NT2/D1 (cell line): ENCODE data around the gene NME7.
"Not testable (repeated sequence)": the region's sequence is repeated elsewhere in the genome, so short reads cannot be mapped to it uniquely, and the experiment has no call there.

ENCODE experiments used
- SUZ12 ChIP-seq: IDR thresholded peaks from 2 replicates; pipeline ENCODE4 v1.6.1; 2011; ENCODE audit not compliant: insufficient read length, insufficient read depth; ENCODE audit errors: extremely low read depth
- ZNF274 ChIP-seq: IDR thresholded peaks from 2 replicates; pipeline ENCODE4 v1.6.1; 2011; ENCODE audit warnings: mild to moderate bottlenecking, low read depth, low read length

DNA sequence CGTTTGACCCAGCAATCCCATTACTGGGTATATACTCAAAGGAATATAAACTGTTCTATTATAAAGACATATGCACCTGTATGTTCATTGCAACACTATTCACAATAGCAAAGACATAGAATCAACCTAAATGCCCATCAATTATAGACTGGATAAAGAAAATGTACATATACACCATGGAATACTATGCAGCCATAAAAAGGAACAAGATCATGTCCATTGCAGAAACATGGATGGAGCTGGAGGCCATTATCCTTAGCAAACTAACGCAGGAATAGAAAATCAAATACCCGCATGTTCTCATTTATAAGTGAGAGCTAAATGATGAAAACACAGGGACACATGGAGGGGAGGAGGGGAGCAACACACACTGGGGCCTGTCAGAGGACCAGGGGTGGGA, 188.2 kb downstream of the NME7 start:
- not testable (repeated sequence) for TF ChIP-seq SUZ12, ZNF274
